DOHH2 (cell line): ENCODE measurements around the gene ETFA.

Experiments
- EZH2phosphoT487 ChIP-seq: fragments of 200-600 bp; sonication (generic); IDR thresholded peaks from 2 replicates; pipeline ENCODE4 v1.6.1; 2017; ENCODE audit warnings: borderline replicate concordance, mild to moderate bottlenecking, antibody characterized with exemption, low read length, moderate library complexity, mixed read lengths
- TF ChIP-seq, protein P1 (sequence below): fragments of 200-600 bp; sonication (generic); IDR thresholded peaks from one replicate; pipeline ENCODE4 v1.5.1; 2014; ENCODE audit warnings: antibody characterized with exemption, mild to moderate bottlenecking, low read depth, low read length; ENCODE audit not compliant: poor library complexity, severe bottlenecking

GRCh38 chr15:76189106-76189505 is 122.2 kb downstream of the ETFA start:
- TF ChIP-seq, protein P1, sequence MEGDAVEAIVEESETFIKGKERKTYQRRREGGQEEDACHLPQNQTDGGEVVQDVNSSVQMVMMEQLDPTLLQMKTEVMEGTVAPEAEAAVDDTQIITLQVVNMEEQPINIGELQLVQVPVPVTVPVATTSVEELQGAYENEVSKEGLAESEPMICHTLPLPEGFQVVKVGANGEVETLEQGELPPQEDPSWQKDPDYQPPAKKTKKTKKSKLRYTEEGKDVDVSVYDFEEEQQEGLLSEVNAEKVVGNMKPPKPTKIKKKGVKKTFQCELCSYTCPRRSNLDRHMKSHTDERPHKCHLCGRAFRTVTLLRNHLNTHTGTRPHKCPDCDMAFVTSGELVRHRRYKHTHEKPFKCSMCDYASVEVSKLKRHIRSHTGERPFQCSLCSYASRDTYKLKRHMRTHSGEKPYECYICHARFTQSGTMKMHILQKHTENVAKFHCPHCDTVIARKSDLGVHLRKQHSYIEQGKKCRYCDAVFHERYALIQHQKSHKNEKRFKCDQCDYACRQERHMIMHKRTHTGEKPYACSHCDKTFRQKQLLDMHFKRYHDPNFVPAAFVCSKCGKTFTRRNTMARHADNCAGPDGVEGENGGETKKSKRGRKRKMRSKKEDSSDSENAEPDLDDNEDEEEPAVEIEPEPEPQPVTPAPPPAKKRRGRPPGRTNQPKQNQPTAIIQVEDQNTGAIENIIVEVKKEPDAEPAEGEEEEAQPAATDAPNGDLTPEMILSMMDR = no peak
- TF ChIP-seq EZH2phosphoT487 = no peak
